ENCODE measurements around the gene USH2A. TPM values are rescaled to one million over a fixed set of nuclear protein-coding genes. Genes with fewer than 3 reads are reported as not detected.
A peak's percentile ranks its signal among the peaks of the same experiment; 100 is the strongest.

Gene USH2A
- total and polyA plus RNA-seq, 8 donors = 0.37 to 0.58 TPM; not detected in 6

GRCh38 chr1:215645182-215645581 is 778.1 kb downstream of the USH2A start:
- Histone ChIP-seq H3K4me1 (no peaks in the 10 kb centered on the region), H3K9me3 (no peaks in the 10 kb centered on the region), H3K4me3 (no peak overlapping the region), H3K27me3 (no peaks in the 10 kb centered on the region), H3K27ac (no peak overlapping the region), H3K36me3 (no peaks in the 10 kb centered on the region)
- TF ChIP-seq POLR2A (IDR thresholded peaks at IDR 0.05) = no peak
- intact Hi-C loops (cut with DNase I; ENCODE audit: low total_unique reads) = no loop called here
- DNase-seq = no peak
- WGBS, 5 donors = 88 to 96% (median 91%) methylated on average over 4 of the region's 4 CpGs

GRCh38 chr1:215643592-215644321 is 779.5 kb downstream of the USH2A start:
- intact Hi-C loops (cut with DNase I; ENCODE audit: low total_unique reads) = no loop called here
- no peak overlapping the region for H3K27ac ChIP-seq
- H3K27me3 ChIP-seq = no peaks in the 10 kb centered on the region
- no peak overlapping the region for H3K4me3 ChIP-seq
- H3K9me3 ChIP-seq = no peaks in the 10 kb centered on the region
- no peaks in the 10 kb centered on the region for H3K4me1 ChIP-seq
- TF ChIP-seq EP300 (IDR thresholded peaks at IDR 0.05) (no peak), POLR2A (IDR thresholded peaks at IDR 0.05) (no peak), POLR2AphosphoS5 (IDR thresholded peaks at IDR 0.05) (no peak), CTCF (IDR thresholded peaks at IDR 0.05) (no peak)
- DNase-seq = no peak
- WGBS, 5 donors = 90 to 93% (median 91%) methylated on average over 4 of the region's 4 CpGs
- H3K36me3 ChIP-seq = no peaks in the 10 kb centered on the region

GRCh38 chr1:215640429-215641148 is 782.7 kb downstream of the USH2A start:
- H3K9me3 ChIP-seq = no peaks in the 10 kb centered on the region
- no peaks in the 10 kb centered on the region for H3K27me3 ChIP-seq
- no peak for TF ChIP-seq POLR2A (IDR thresholded peaks at IDR 0.05)
- TF ChIP-seq POLR2AphosphoS5 (IDR thresholded peaks at IDR 0.05) = no peak
- TF ChIP-seq EP300 (IDR thresholded peaks at IDR 0.05) = no peak
- TF ChIP-seq CTCF (IDR thresholded peaks at IDR 0.05) = no peak
- intact Hi-C loops (cut with DNase I; ENCODE audit: low total_unique reads) = no loop called here
- no peak for DNase-seq
- no peaks in the 10 kb centered on the region for H3K36me3 ChIP-seq
- WGBS, 5 donors = 92 to 95% (median 94%) methylated on average over 18 of the region's 18 CpGs
- H3K27ac ChIP-seq = no peak overlapping the region
- peaks cover 9 to 19% (median 14%) of the 10 kb centered on the region in 4 donors for H3K4me1 ChIP-seq
- H3K4me3 ChIP-seq = no peak overlapping the region

GRCh38 chr1:215637041-215637573 is 786.1 kb downstream of the USH2A start:
- peak overlapping the region in 2 of 4 donors; percentile 9 to 13 for H3K4me3 ChIP-seq
- TF ChIP-seq POLR2A (IDR thresholded peaks at IDR 0.05) = no peak
- TF ChIP-seq POLR2AphosphoS5 (IDR thresholded peaks at IDR 0.05) = no peak
- TF ChIP-seq EP300 (IDR thresholded peaks at IDR 0.05) = no peak
- TF ChIP-seq CTCF (IDR thresholded peaks at IDR 0.05) = no peak
- DNase-seq = peak; percentile 30 to 52

More at GRCh38 chr1:215637041-215637573, 786.1 kb downstream of the USH2A start:
- Histone ChIP-seq H3K4me1 (peaks cover 9 to 19% (median 14%) of the 10 kb centered on the region in 4 donors), H3K27me3 (no peaks in the 10 kb centered on the region), H3K36me3 (no peaks in the 10 kb centered on the region), H3K9me3 (no peaks in the 10 kb centered on the region), H3K27ac (peak overlapping the region in 4 of 5 donors; percentile 34 to 77 (median 72))
- WGBS, 5 donors = 23 to 28% (median 27%) methylated on average over 7 of the region's 7 CpGs
- intact Hi-C loops (cut with DNase I; ENCODE audit: low total_unique reads) = no loop called here
